GM18502 (cell line): Measurements from ENCODE around the gene LMF1.
"Not testable (repeated sequence)": the region's sequence is repeated elsewhere in the genome, so short reads cannot be mapped to it uniquely, and the experiment has no call there.

Source experiments
- ATAC-seq: cut with Tn5 transposase; IDR thresholded peaks from one replicate; pipeline ENCODE4 v1.9.1; 2021; ENCODE audit warnings: mild to moderate bottlenecking; ENCODE audit not compliant: unreplicated experiment, poor library complexity

Gene LMF1

GRCh38 chr16:822174-822908 lies 148.4 kb downstream of the LMF1 start:
- ATAC-seq: no peak

GRCh38 chr16:821751-822150 lies 149.0 kb downstream of the LMF1 start:
- no peak for ATAC-seq

- no peak for ATAC-seq
These were observed 150.0 kb downstream of the LMF1 start for GRCh38 chr16:820748-821147.

- not testable (repeated sequence) for ATAC-seq
These were observed 150.8 kb downstream of the LMF1 start for GRCh38 chr16:820044-820408.

- ATAC-seq: no peak
These were observed 151.3 kb downstream of the LMF1 start for GRCh38 chr16:819336-820043.

GRCh38 chr16:818592-818991 lies 152.2 kb downstream of the LMF1 start:
- no peak for ATAC-seq

- no peak for ATAC-seq
These were observed 152.7 kb downstream of the LMF1 start for GRCh38 chr16:818132-818531.

- no peak for ATAC-seq
These were observed 153.5 kb downstream of the LMF1 start for GRCh38 chr16:817001-817906.

- ATAC-seq: no peak
These were observed 154.9 kb downstream of the LMF1 start for GRCh38 chr16:815861-816260.

- no peak for ATAC-seq
These were observed 155.8 kb downstream of the LMF1 start for GRCh38 chr16:814974-815373.

GRCh38 chr16:813916-814412 lies 156.8 kb downstream of the LMF1 start:
- ATAC-seq: no peak

GRCh38 chr16:813204-813915 lies 157.4 kb downstream of the LMF1 start:
- ATAC-seq: no peak

- ATAC-seq: no peak
These were observed 162.7 kb downstream of the LMF1 start for GRCh38 chr16:808085-808386.

GRCh38 chr16:807347-808084 lies 163.3 kb downstream of the LMF1 start:
- peak; percentile 87 for ATAC-seq

GRCh38 chr16:805474-805873 lies 165.3 kb downstream of the LMF1 start:
- ATAC-seq: no peak

- ATAC-seq: no peak
These were observed 166.4 kb downstream of the LMF1 start for GRCh38 chr16:804193-805048.

GRCh38 chr16:803754-804080 lies 167.1 kb downstream of the LMF1 start:
- ATAC-seq: no peak
